IMR-90 (cell line): ENCODE measurements around the gene LENG9.
"Not testable (repeated sequence)": the region's sequence is repeated elsewhere in the genome, so short reads cannot be mapped to it uniquely, and the experiment has no call there.

Source experiments
- BHLHE40 ChIP-seq: fragments of 150-350 bp; IDR thresholded peaks from 2 replicates; pipeline ENCODE4 v1.6.1; 2016; ENCODE audit warnings: mild to moderate bottlenecking, low read depth, low read length
- CEBPB ChIP-seq: IDR thresholded peaks from 2 replicates; pipeline ENCODE4 v1.6.1; 2012; ENCODE audit warnings: low read depth, low read length, improper control_type of control experiment
- CHD1 ChIP-seq: IDR thresholded peaks from 2 replicates; pipeline ENCODE4 v1.6.1; 2012; ENCODE audit warnings: low read depth, low read length, improper control_type of control experiment
- FOS ChIP-seq: fragments of 150-350 bp; IDR thresholded peaks from 2 replicates; pipeline ENCODE4 v1.6.1; 2016; ENCODE audit warnings: low read depth, low read length
- MAFK ChIP-seq: IDR thresholded peaks from 2 replicates; pipeline ENCODE4 v1.6.1; 2012; ENCODE audit warnings: low read depth, low read length, improper control_type of control experiment
- MAZ ChIP-seq: IDR thresholded peaks from 2 replicates; pipeline ENCODE4 v1.6.1; 2012; ENCODE audit warnings: low read depth, mild to moderate bottlenecking, low read length, improper control_type of control experiment, moderate library complexity, borderline replicate concordance
- POLR2A ChIP-seq: IDR thresholded peaks from 2 replicates; pipeline ENCODE4 v1.6.1; 2012; ENCODE audit warnings: mild to moderate bottlenecking, low read depth, low read length
- RAD21 ChIP-seq: IDR thresholded peaks from 2 replicates; pipeline ENCODE4 v1.6.1; 2012; ENCODE audit warnings: low read length, improper control_type of control experiment
- RCOR1 ChIP-seq: IDR thresholded peaks from 2 replicates; pipeline ENCODE4 v1.6.1; 2012; ENCODE audit warnings: mild to moderate bottlenecking, low read length, improper control_type of control experiment; ENCODE audit not compliant: insufficient replicate concordance
- TF ChIP-seq, protein P1 (sequence below): conservative IDR thresholded peaks from 2 replicates; pipeline ENCODE4 v1.5.1; 2012; ENCODE audit warnings: mild to moderate bottlenecking, low read depth, low read length, improper control_type of control experiment
- TF ChIP-seq, protein P2 (sequence below): fragments of 150-350 bp; IDR thresholded peaks from 2 replicates; pipeline ENCODE4 v1.6.1; 2017; ENCODE audit warnings: mild to moderate bottlenecking, antibody characterized with exemption, low read length, low read depth

DNA sequence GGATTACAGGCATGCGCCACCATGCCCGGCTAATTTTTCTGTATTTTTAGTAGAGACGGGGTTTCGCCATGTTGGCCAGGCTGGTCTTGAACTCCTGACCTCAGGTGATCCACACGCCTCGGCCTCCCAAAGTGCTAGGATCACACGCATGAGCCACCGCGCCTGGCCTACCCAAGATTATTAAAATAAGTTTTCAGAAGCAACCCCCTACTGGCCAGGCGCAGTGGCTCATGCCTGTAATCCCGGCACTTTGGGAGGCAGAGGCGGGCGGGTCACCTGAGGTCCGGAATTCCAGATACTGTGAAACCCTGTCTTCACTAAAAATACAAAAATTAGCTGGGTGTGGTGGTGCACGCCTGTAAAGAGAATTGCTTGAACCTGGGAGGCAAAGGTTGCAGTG, 17.2 kb downstream of the LENG9 start:
- TF ChIP-seq, protein P1, sequence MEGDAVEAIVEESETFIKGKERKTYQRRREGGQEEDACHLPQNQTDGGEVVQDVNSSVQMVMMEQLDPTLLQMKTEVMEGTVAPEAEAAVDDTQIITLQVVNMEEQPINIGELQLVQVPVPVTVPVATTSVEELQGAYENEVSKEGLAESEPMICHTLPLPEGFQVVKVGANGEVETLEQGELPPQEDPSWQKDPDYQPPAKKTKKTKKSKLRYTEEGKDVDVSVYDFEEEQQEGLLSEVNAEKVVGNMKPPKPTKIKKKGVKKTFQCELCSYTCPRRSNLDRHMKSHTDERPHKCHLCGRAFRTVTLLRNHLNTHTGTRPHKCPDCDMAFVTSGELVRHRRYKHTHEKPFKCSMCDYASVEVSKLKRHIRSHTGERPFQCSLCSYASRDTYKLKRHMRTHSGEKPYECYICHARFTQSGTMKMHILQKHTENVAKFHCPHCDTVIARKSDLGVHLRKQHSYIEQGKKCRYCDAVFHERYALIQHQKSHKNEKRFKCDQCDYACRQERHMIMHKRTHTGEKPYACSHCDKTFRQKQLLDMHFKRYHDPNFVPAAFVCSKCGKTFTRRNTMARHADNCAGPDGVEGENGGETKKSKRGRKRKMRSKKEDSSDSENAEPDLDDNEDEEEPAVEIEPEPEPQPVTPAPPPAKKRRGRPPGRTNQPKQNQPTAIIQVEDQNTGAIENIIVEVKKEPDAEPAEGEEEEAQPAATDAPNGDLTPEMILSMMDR: not testable (repeated sequence)
- not testable (repeated sequence) for TF ChIP-seq POLR2A, BHLHE40, MAFK, MAZ, FOS, RAD21, RCOR1, CEBPB, CHD1
- TF ChIP-seq, protein P2, sequence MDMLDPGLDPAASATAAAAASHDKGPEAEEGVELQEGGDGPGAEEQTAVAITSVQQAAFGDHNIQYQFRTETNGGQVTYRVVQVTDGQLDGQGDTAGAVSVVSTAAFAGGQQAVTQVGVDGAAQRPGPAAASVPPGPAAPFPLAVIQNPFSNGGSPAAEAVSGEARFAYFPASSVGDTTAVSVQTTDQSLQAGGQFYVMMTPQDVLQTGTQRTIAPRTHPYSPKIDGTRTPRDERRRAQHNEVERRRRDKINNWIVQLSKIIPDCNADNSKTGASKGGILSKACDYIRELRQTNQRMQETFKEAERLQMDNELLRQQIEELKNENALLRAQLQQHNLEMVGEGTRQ: not testable (repeated sequence)
